Fibroblast of lung (primary cell): ENCODE data around the gene C9orf153. TPM values are rescaled to one million over a fixed set of nuclear protein-coding genes. Genes with fewer than 3 reads are reported as not detected.
A peak's percentile ranks its signal among the peaks of the same experiment; 100 is the strongest.

Experiments used
- DNase-seq, 2 donors: peaks; one replicate each; pipeline versions ENCODE4 v3.0.0 to v3.0.0-alpha.2; 2010; ENCODE audit warnings: low read depth in 2 of 2
- H2AFZ ChIP-seq: 2 replicates; pipeline ENCODE4 v1.5.1; 2012; ENCODE audit warnings: low read length, control low read depth, inconsistent platforms
- H3K27ac ChIP-seq: 2 replicates; pipeline ENCODE4 v1.5.1; 2011; ENCODE audit warnings: low read length, control low read depth; ENCODE audit not compliant: insufficient read depth
- H3K27me3 ChIP-seq: 2 replicates; pipeline ENCODE4 v1.5.1; 2011; ENCODE audit warnings: mild to moderate bottlenecking, low read length; ENCODE audit not compliant: control insufficient read depth, insufficient read depth
- H3K36me3 ChIP-seq: 2 replicates; pipeline ENCODE4 v1.5.1; 2011; ENCODE audit warnings: low read length; ENCODE audit not compliant: control insufficient read depth, insufficient read depth
- H3K4me1 ChIP-seq: 2 replicates; pipeline ENCODE4 v1.5.1; 2011; ENCODE audit warnings: low read length; ENCODE audit not compliant: control insufficient read depth, insufficient read depth; ENCODE audit errors: extremely low read depth
- H3K4me2 ChIP-seq: 2 replicates; pipeline ENCODE4 v1.5.1; 2011; ENCODE audit warnings: low read length, control low read depth; ENCODE audit not compliant: insufficient read depth; ENCODE audit errors: extremely low read depth
- H3K4me3 ChIP-seq, 4 experiments: fragments of 200-600 bp in 1 of 4; sonication (generic) in 1 of 4; replicated peaks in 1 of 4; 2 replicates each; pipeline ENCODE4 v1.5.1; 2011 to 2016; ENCODE audit warnings: low read length in 4 of 4, low read depth in 3 of 4, mild to moderate bottlenecking in 3 of 4, control low read depth in 2 of 4, inconsistent platforms in 1 of 4, mixed read lengths in 1 of 4; ENCODE audit not compliant: insufficient read depth in 1 of 4; ENCODE audit errors: control extremely low read depth in 1 of 4
- H3K79me2 ChIP-seq: 2 replicates; pipeline ENCODE4 v1.5.1; 2012; ENCODE audit warnings: mild to moderate bottlenecking, low read length, inconsistent platforms; ENCODE audit not compliant: control insufficient read depth, insufficient read depth
- H3K9ac ChIP-seq: 2 replicates; pipeline ENCODE4 v1.5.1; 2011; ENCODE audit warnings: mild to moderate bottlenecking, low read length, control low read depth; ENCODE audit not compliant: insufficient read depth
- H3K9me3 ChIP-seq: 2 replicates; pipeline ENCODE4 v1.5.1; 2012; ENCODE audit warnings: low read depth, low read length; ENCODE audit not compliant: control insufficient read depth, insufficient read depth
- H4K20me1 ChIP-seq: 2 replicates; pipeline ENCODE4 v1.5.1; 2011; ENCODE audit warnings: low read length; ENCODE audit not compliant: control insufficient read depth, insufficient read depth; ENCODE audit errors: extremely low read depth
- CTCF ChIP-seq, 2 donors: IDR thresholded peaks in 1 of 2; conservative IDR thresholded peaks in 1 of 2; 1 replicate in 1 of 2; 2 replicates in 1 of 2; pipeline ENCODE4 v1.5.1; 2011 to 2012; ENCODE audit warnings: low read length in 2 of 2, control low read depth in 1 of 2, inconsistent platforms in 1 of 2, low read depth in 1 of 2, mild to moderate bottlenecking in 1 of 2
- EZH2 ChIP-seq: IDR thresholded peaks from 2 replicates; pipeline ENCODE4 v1.5.1; 2012; ENCODE audit warnings: low read length, control low read depth, mild to moderate bottlenecking; ENCODE audit errors: missing control alignments
- polyA plus RNA-seq, 2 donors: library from polyadenylated mRNA; depleted of rRNA in 1 of 2; stranded (reverse) in 1 of 2; unstranded in 1 of 2; fragments of >200 nt; gene quantifications; 2 replicates each; pipeline ENCODE4 v1.2.1, GENCODE V29; 2011 to 2012; ENCODE audit warnings: missing spikeins in 1 of 2
- total RNA-seq: library from RNA; depleted of rRNA; stranded (reverse); fragments of >200 nt; gene quantifications from 2 replicates; pipeline ENCODE4 v1.2.1, GENCODE V29; 2014

Gene C9orf153
- total and polyA plus RNA-seq, 2 donors (not counting 1 experiment from before 2014, with no cell fraction given), result 0.17 TPM

DNA sequence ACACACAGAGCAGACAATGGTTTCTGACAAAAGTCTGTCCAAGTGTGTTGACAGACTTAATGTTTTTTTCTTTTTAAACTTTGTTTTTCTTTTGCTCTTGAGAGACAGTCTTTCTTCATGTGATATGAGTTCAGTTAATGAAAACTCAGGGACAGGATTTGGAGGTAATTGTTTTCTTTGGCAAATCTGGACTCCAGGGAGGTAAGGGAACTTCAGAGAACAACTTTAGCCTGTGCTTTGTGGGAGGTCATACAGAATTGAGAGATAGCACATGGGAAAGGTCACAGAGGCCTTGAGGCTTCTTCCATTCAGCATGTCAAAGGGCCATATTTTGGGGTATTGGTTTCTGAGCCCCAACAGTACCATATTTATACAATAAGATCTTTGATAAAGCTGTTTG is 9.3 kb downstream of the C9orf153 start:
- H3K36me3 ChIP-seq, result no peaks in the 10 kb centered on the region
- H2AFZ ChIP-seq, result no peak overlapping the region
- H3K4me3 ChIP-seq, result no peak overlapping the region
- no peaks in the 10 kb centered on the region for H4K20me1 ChIP-seq
- H3K4me1 ChIP-seq, result no peaks in the 10 kb centered on the region
- H3K4me2 ChIP-seq, result no peak overlapping the region
- H3K79me2 ChIP-seq, result no peaks in the 10 kb centered on the region
- TF ChIP-seq CTCF (conservative IDR thresholded peaks at IDR 0.05 in 1 of 2, IDR thresholded peaks at IDR 0.05 in 1 of 2; ENCODE audit: low read depth in 1 of 2, low read length in 2 of 2) (no peak), EZH2 (no peak)
- no peak for DNase-seq
- no peak overlapping the region for H3K27ac ChIP-seq
- H3K9me3 ChIP-seq, result no peaks in the 10 kb centered on the region
- H3K9ac ChIP-seq, result no peak overlapping the region
- H3K27me3 ChIP-seq, result no peaks in the 10 kb centered on the region

- Histone ChIP-seq H3K4me1 (no peaks in the 10 kb centered on the region), H3K36me3 (no peaks in the 10 kb centered on the region), H3K9ac (no peak overlapping the region), H3K27ac (no peak overlapping the region), H3K9me3 (no peaks in the 10 kb centered on the region), H4K20me1 (no peaks in the 10 kb centered on the region), H3K4me2 (no peak overlapping the region), H3K27me3 (no peaks in the 10 kb centered on the region), H3K4me3 (no peak overlapping the region), H3K79me2 (no peaks in the 10 kb centered on the region), H2AFZ (no peak overlapping the region)
- DNase-seq, result no peak
- no peak for TF ChIP-seq EZH2
- no peak for TF ChIP-seq CTCF (conservative IDR thresholded peaks at IDR 0.05 in 1 of 2, IDR thresholded peaks at IDR 0.05 in 1 of 2; ENCODE audit: low read depth in 1 of 2, low read length in 2 of 2)
These were observed 10.7 kb downstream of the C9orf153 start for GRCh38 chr9:86248746-86249145.

- no peaks in the 10 kb centered on the region for H4K20me1 ChIP-seq
- no peak overlapping the region for H3K27ac ChIP-seq
- H3K9ac ChIP-seq, result no peak overlapping the region
- peak overlapping the region; percentile 0 for H2AFZ ChIP-seq
- no peaks in the 10 kb centered on the region for H3K36me3 ChIP-seq
- peak in 1 of 2 donors; percentile 14 for DNase-seq
- H3K4me3 ChIP-seq, result no peak overlapping the region
- H3K9me3 ChIP-seq, result no peaks in the 10 kb centered on the region
- TF ChIP-seq CTCF (conservative IDR thresholded peaks at IDR 0.05 in 1 of 2, IDR thresholded peaks at IDR 0.05 in 1 of 2; ENCODE audit: low read depth in 1 of 2, low read length in 2 of 2) (no peak), EZH2 (no peak)
- H3K27me3 ChIP-seq, result no peaks in the 10 kb centered on the region
- peak overlapping the region; percentile 0 for H3K4me2 ChIP-seq
- H3K4me1 ChIP-seq, result peaks cover 3% of the 10 kb centered on the region
- no peaks in the 10 kb centered on the region for H3K79me2 ChIP-seq
These were observed 12.7 kb downstream of the C9orf153 start for GRCh38 chr9:86246752-86247161.
